Measurements from ENCODE around the gene GJA1. TPM values are rescaled to one million over a fixed set of nuclear protein-coding genes. Genes with fewer than 3 reads are reported as not detected.

GJA1 gene
- total RNA-seq, 1 experiment from 2014 or later: 528 TPM

DNA sequence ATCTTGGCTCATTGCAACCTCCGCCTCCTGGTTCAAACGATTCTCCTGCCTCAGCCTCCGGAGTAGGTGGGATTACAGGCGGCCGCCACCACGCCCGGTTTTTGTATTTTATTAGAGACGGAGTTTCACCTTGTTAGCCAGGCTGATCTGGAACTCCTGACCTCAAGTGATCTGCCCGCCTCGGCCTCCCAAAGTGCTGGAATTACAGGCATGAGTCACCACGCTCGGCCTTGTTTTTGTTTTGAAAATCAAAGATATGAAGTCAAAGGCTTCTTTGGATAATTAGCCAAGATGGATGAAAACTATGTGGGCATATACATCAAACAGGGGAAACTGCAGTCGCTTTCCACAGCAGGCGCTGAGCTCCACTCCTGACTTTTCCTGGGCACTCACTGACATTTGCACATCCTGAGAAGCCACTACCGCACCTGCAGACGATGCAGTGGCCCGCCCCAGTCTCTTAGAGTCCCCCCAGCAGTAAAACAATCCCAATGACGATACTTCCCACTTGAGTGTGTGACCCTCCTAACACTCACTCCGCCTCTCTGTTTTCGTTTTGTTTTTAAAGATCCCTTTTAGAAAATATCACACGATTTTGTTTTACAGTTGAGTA, 44.1 kb downstream of the GJA1 start:
- Histone ChIP-seq H3K4ac (ENCODE audit: low read depth, low read length) (no peak overlapping the region), H3K23ac (ENCODE audit: insufficient read length, low read depth, low read length) (no peak overlapping the region), H3K14ac (ENCODE audit: insufficient read depth, low read length) (no peak overlapping the region), H4K8ac (replicated peaks; ENCODE audit: insufficient read length, low read depth, low read length) (no peak overlapping the region), H2BK120ac (ENCODE audit: low read depth, low read length, poor library complexity, severe bottlenecking) (no peak overlapping the region), H2AFZ (ENCODE audit: low read length) (no peak overlapping the region), H4K91ac (ENCODE audit: insufficient read length, low read depth, low read length) (no peak overlapping the region), H4K5ac (ENCODE audit: insufficient read length, low read depth, low read length) (no peak overlapping the region), H3K9ac (ENCODE audit: extremely low read depth, insufficient read length, low read length) (no peak overlapping the region), H3K27me3 (ENCODE audit: insufficient read depth, low read length) (no peaks in the 10 kb centered on the region), H3K18ac (ENCODE audit: insufficient read length, low read depth, low read length) (no peak overlapping the region), H2BK15ac (ENCODE audit: low read depth, low read length) (no peak overlapping the region), H3K79me2 (ENCODE audit: insufficient read depth, low read length) (no peaks in the 10 kb centered on the region), H3K4me1 (ENCODE audit: insufficient read depth, low read length) (no peaks in the 10 kb centered on the region), H4K20me1 (ENCODE audit: control insufficient read depth, insufficient read depth, insufficient read length) (no peaks in the 10 kb centered on the region), H3K79me1 (ENCODE audit: insufficient read depth, low read depth, low read length, poor library complexity, severe bottlenecking) (no peaks in the 10 kb centered on the region), H3K23me2 (ENCODE audit: insufficient read length, low read depth, low read length, poor library complexity, severe bottlenecking) (no peaks in the 10 kb centered on the region), H2AK5ac (ENCODE audit: insufficient read length, low read length) (no peak overlapping the region), H2BK20ac (ENCODE audit: low read depth, low read length, poor library complexity, severe bottlenecking) (no peak overlapping the region), H3K4me2 (ENCODE audit: insufficient read depth, insufficient read length, low read length) (no peak overlapping the region), H2BK12ac (ENCODE audit: insufficient read length, low read depth, low read length) (no peak overlapping the region), H3K56ac (ENCODE audit: insufficient read length, low read depth, low read length) (no peak overlapping the region), H3K9me3 (ENCODE audit: control insufficient read depth, low read depth, low read length) (no peaks in the 10 kb centered on the region), H3K27ac (ENCODE audit: insufficient read length, low read depth, low read length) (no peak overlapping the region), H3T11ph (ENCODE audit: low read length) (no peak overlapping the region), H2BK5ac (ENCODE audit: insufficient read length, low read length) (no peak overlapping the region)
- TF ChIP-seq, protein P1, sequence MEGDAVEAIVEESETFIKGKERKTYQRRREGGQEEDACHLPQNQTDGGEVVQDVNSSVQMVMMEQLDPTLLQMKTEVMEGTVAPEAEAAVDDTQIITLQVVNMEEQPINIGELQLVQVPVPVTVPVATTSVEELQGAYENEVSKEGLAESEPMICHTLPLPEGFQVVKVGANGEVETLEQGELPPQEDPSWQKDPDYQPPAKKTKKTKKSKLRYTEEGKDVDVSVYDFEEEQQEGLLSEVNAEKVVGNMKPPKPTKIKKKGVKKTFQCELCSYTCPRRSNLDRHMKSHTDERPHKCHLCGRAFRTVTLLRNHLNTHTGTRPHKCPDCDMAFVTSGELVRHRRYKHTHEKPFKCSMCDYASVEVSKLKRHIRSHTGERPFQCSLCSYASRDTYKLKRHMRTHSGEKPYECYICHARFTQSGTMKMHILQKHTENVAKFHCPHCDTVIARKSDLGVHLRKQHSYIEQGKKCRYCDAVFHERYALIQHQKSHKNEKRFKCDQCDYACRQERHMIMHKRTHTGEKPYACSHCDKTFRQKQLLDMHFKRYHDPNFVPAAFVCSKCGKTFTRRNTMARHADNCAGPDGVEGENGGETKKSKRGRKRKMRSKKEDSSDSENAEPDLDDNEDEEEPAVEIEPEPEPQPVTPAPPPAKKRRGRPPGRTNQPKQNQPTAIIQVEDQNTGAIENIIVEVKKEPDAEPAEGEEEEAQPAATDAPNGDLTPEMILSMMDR (conservative IDR thresholded peaks at IDR 0.05): no peak
- H3K4me1 Mint-ChIP-seq: peaks cover 11% of the 10 kb centered on the region in 2 experiments
- H3K36me3 Mint-ChIP-seq (ENCODE audit: insufficient read depth in 1 of 3, low read depth in 3 of 3): no peaks in the 10 kb centered on the region; a peak in 1 of 7 replicates
- H3K27ac Mint-ChIP-seq: peak overlapping the region in 1 of 3 experiments; percentile 35; a peak in 1 of 7 replicates
- H3K9me3 Mint-ChIP-seq: no peaks in the 10 kb centered on the region
- H3K4me3 Mint-ChIP-seq: no peak overlapping the region
- WGBS (ENCODE audit: extremely low coverage, insufficient read length, low lambda C conversion rate): no CpG with 5 or more reads among the region's 21 CpGs
- no peak for DNase-seq
- no peaks in the 10 kb centered on the region for H3K27me3 Mint-ChIP-seq (ENCODE audit: low read depth)

Data from H9 (cell line).